WERI-Rb-1 (cell line): ENCODE results near the gene BRI3BP.
A peak's percentile ranks its signal among the peaks of the same experiment; 100 is the strongest.

Source experiments
- DNase-seq: peaks from one replicate; pipeline ENCODE4 v3.0.0-alpha.2; 2020
- H3K27ac ChIP-seq: fragments of 250-450 bp; sonication (Bioruptor Pico); 2 replicates; pipeline ENCODE4 v1.5.1; 2020; ENCODE audit warnings: mild to moderate bottlenecking, moderate library complexity
- H3K27me3 ChIP-seq: fragments of 250-450 bp; sonication (Bioruptor Pico); 2 replicates; pipeline ENCODE4 v1.5.1; 2021; ENCODE audit warnings: mild to moderate bottlenecking, low read depth, moderate library complexity; ENCODE audit not compliant: insufficient read depth, severe bottlenecking
- H3K36me3 ChIP-seq: fragments of 250-450 bp; sonication (Bioruptor Pico); 2 replicates; pipeline ENCODE4 v1.5.1; 2020; ENCODE audit warnings: mild to moderate bottlenecking, moderate library complexity
- H3K4me3 ChIP-seq: 2 replicates; pipeline ENCODE4 v1.5.1; 2011; ENCODE audit warnings: low read depth, mild to moderate bottlenecking, control low read depth, low read length
- H3K9me3 ChIP-seq: fragments of 250-450 bp; sonication (Bioruptor Pico); 2 replicates; pipeline ENCODE4 v1.5.1; 2021; ENCODE audit warnings: mild to moderate bottlenecking, moderate library complexity; ENCODE audit not compliant: severe bottlenecking
- CTCF ChIP-seq: IDR thresholded peaks from 2 replicates; pipeline ENCODE4 v1.5.1; 2011; ENCODE audit warnings: low read depth, mild to moderate bottlenecking, control low read depth, inconsistent platforms, low read length

BRI3BP gene

GRCh38 chr12:125079648-125080645 is 86.5 kb downstream of the BRI3BP start:
- no peaks in the 10 kb centered on the region for H3K9me3 ChIP-seq
- H3K27me3 ChIP-seq, result no peaks in the 10 kb centered on the region
- no peak for DNase-seq
- 0 out of 2 replicates have a peak overlapping the region, but pooled peaks have one; percentile 5 for H3K27ac ChIP-seq
- peaks cover 77% of the 10 kb centered on the region for H3K36me3 ChIP-seq
- no peak overlapping the region for H3K4me3 ChIP-seq
- TF ChIP-seq CTCF, result no peak
